Gastroesophageal sphincter (tissue), 4 donors: ENCODE data around the gene ABR. TPM values are rescaled to one million over a fixed set of nuclear protein-coding genes. Genes with fewer than 3 reads are reported as not detected.
"Not testable (repeated sequence)": the region's sequence is repeated elsewhere in the genome, so short reads cannot be mapped to it uniquely, and the experiment has no call there.

Experiments
- ATAC-seq: fragments of 150-250 bp; one replicate; pipeline ENCODE4 v1.9.1; 2016; ENCODE audit warnings: mild to moderate bottlenecking, moderate library complexity
- H3K27ac ChIP-seq, 4 donors: fragments of 200-600 bp; sonication (generic) in 3 of 4; 1 replicate in 3 of 4; 2 replicates in 1 of 4; pipeline ENCODE4 v1.5.1; 2016 to 2019
- H3K27me3 ChIP-seq: fragments of 200-600 bp; sonication (generic); one replicate; pipeline ENCODE4 v1.5.1; 2019
- H3K36me3 ChIP-seq, 2 donors: fragments of 200-600 bp; sonication (generic); one replicate each; pipeline ENCODE4 v1.5.1; 2019; ENCODE audit warnings: control low read depth in 1 of 2
- H3K4me1 ChIP-seq, 3 donors: fragments of 200-600 bp; sonication (generic); 1 replicate in 2 of 3; 2 replicates in 1 of 3; pipeline ENCODE4 v1.5.1; 2016 to 2019; ENCODE audit warnings: control low read depth in 2 of 3
- H3K4me3 ChIP-seq, 2 donors: fragments of 200-600 bp; sonication (generic); one replicate each; pipeline ENCODE4 v1.5.1; 2019; ENCODE audit warnings: mild to moderate bottlenecking in 1 of 2, moderate library complexity in 1 of 2
- H3K9me3 ChIP-seq, 3 donors: fragments of 200-600 bp; sonication (generic); one replicate each; pipeline ENCODE4 v1.5.1; 2017 to 2019; ENCODE audit warnings: control low read depth in 2 of 3
- CTCF ChIP-seq, 4 experiments: fragments of 200-600 bp in 2 of 4; fragments of 450-650 bp in 2 of 4; sonication (generic) in 1 of 4; IDR thresholded peaks; one replicate each; pipeline ENCODE4 v1.5.1; 2017 to 2019; ENCODE audit warnings: antibody characterized with exemption in 4 of 4, mild to moderate bottlenecking in 2 of 4, moderate library complexity in 2 of 4
- EP300 ChIP-seq: sonication (generic); formaldehyde crosslinking; IDR thresholded peaks from one replicate; pipeline ENCODE4 v1.6.1; 2017; ENCODE audit warnings: antibody characterized with exemption, mild to moderate bottlenecking
- POLR2A ChIP-seq, 2 donors: fragments of 450-650 bp; IDR thresholded peaks; one replicate each; pipeline ENCODE4 v1.6.1; 2017; ENCODE audit warnings: antibody characterized with exemption in 2 of 2, mild to moderate bottlenecking in 2 of 2, moderate library complexity in 1 of 2
- POLR2AphosphoS5 ChIP-seq: sonication (generic); formaldehyde crosslinking; IDR thresholded peaks from one replicate; pipeline ENCODE4 v1.6.1; 2017; ENCODE audit warnings: antibody characterized with exemption
- WGBS, 2 donors: methylation state at CpG; one replicate each; pipeline ENCODE4 v1.1.5; 2018; ENCODE audit warnings: low coverage in 1 of 2; 5-methylcytosine and 5-hydroxymethylcytosine counted together
- total RNA-seq, 4 donors: library from RNA; depleted of rRNA; stranded (reverse); fragments of >200 nt; gene quantifications; one replicate each; pipeline ENCODE4 v1.1.0, GENCODE V29; 2016

Gene ABR
- total RNA-seq, 4 donors from 2014 or later, result 62.6 to 147 (median 114) TPM

- no peaks in the 10 kb centered on the region for H3K9me3 ChIP-seq
- no peaks in the 10 kb centered on the region for H3K27me3 ChIP-seq
- H3K4me1 ChIP-seq, result peaks cover 0 to 46% (median 7%) of the 10 kb centered on the region in 3 donors
- peaks cover 0 to 11% of the 10 kb centered on the region in 2 donors for H3K36me3 ChIP-seq
- TF ChIP-seq CTCF (IDR thresholded peaks at IDR 0.05), result no peak
- no peak for TF ChIP-seq EP300
- no peak for TF ChIP-seq POLR2AphosphoS5
- no peak for TF ChIP-seq POLR2A (IDR thresholded peaks at IDR 0.05)
- H3K27ac ChIP-seq, result peak overlapping the region in 3 of 4 donors; percentile 49 to 67 (median 55)
- WGBS, 2 donors, result 67 to 100% methylated on average over 1 to 3 of the region's 24 CpGs
- H3K4me3 ChIP-seq, result no peak overlapping the region
- ATAC-seq, result no peak
Observed at GRCh38 chr17:1123393-1123831, 56.4 kb downstream of the ABR start.

GRCh38 chr17:1122533-1123392 lies 57.0 kb downstream of the ABR start:
- Histone ChIP-seq H3K27me3 (no peaks in the 10 kb centered on the region), H3K27ac (peak overlapping the region in 3 of 4 donors; percentile 49 to 67 (median 55)), H3K36me3 (peaks cover 0 to 11% of the 10 kb centered on the region in 2 donors), H3K4me1 (peaks cover 0 to 46% (median 7%) of the 10 kb centered on the region in 3 donors), H3K4me3 (no peak overlapping the region), H3K9me3 (no peaks in the 10 kb centered on the region)
- peak in 3 of 4 experiments; percentile 93 to 95 (median 94) for TF ChIP-seq CTCF (IDR thresholded peaks at IDR 0.05)
- no peak for TF ChIP-seq POLR2A (IDR thresholded peaks at IDR 0.05)
- peak; percentile 16 for TF ChIP-seq POLR2AphosphoS5
- TF ChIP-seq EP300, result no peak
- WGBS, 2 donors, result 9 to 40% methylated on average over 2 to 10 of the region's 21 CpGs
- peak; percentile 84 for ATAC-seq

- ATAC-seq, H3K4me3 ChIP-seq, H3K9me3 ChIP-seq, H3K27me3 ChIP-seq: not testable (repeated sequence)
- WGBS, 2 donors, result no CpG with 5 or more reads among the region's 1 CpG
- peaks cover 0 to 11% of the 10 kb centered on the region in 2 donors for H3K36me3 ChIP-seq
- H3K27ac ChIP-seq, result peak overlapping the region in 1 of 4 donors; percentile 67
- H3K4me1 ChIP-seq, result peaks cover 0 to 46% (median 7%) of the 10 kb centered on the region in 3 donors
Observed at GRCh38 chr17:1121442-1121817, 58.4 kb downstream of the ABR start.

- Histone ChIP-seq H3K27me3 (no peaks in the 10 kb centered on the region), H3K36me3 (peaks cover 0 to 11% of the 10 kb centered on the region in 2 donors), H3K4me3 (no peak overlapping the region), H3K9me3 (no peaks in the 10 kb centered on the region), H3K27ac (no peak overlapping the region), H3K4me1 (peaks cover 0 to 48% (median 8%) of the 10 kb centered on the region in 3 donors)
- 94% methylated on average over 2 of the region's 12 CpGs for WGBS, 2 donors
- no peak for TF ChIP-seq CTCF (IDR thresholded peaks at IDR 0.05)
- no peak for TF ChIP-seq POLR2A (IDR thresholded peaks at IDR 0.05)
- no peak for TF ChIP-seq EP300
- TF ChIP-seq POLR2AphosphoS5, result no peak
- ATAC-seq, result no peak
Observed at GRCh38 chr17:1120596-1121441, 59.0 kb downstream of the ABR start.

- H3K9me3 ChIP-seq, result no peaks in the 10 kb centered on the region
- 61 to 78% methylated on average over 3 to 5 of the region's 8 CpGs for WGBS, 2 donors
- no peak for ATAC-seq
- H3K4me3 ChIP-seq, result no peak overlapping the region
- no peaks in the 10 kb centered on the region for H3K27me3 ChIP-seq
- H3K27ac ChIP-seq, result no peak overlapping the region
- no peak for TF ChIP-seq POLR2AphosphoS5
- no peak for TF ChIP-seq EP300
- TF ChIP-seq POLR2A (IDR thresholded peaks at IDR 0.05), result no peak
- TF ChIP-seq CTCF (IDR thresholded peaks at IDR 0.05), result no peak
- peaks cover 2 to 51% (median 14%) of the 10 kb centered on the region in 3 donors for H3K4me1 ChIP-seq
- H3K36me3 ChIP-seq, result peaks cover 0 to 6% of the 10 kb centered on the region in 2 donors
Observed at GRCh38 chr17:1119924-1120323, 59.9 kb downstream of the ABR start.
